GM23248 (cell line): ENCODE measurements around the gene DEPDC7.

Experiments
- EZH2 ChIP-seq: fragments of 200-600 bp; sonication (generic); IDR thresholded peaks from 2 replicates; pipeline ENCODE4 v1.6.1; 2018; ENCODE audit warnings: antibody characterized with exemption, mild to moderate bottlenecking; ENCODE audit not compliant: insufficient read depth, poor library complexity, severe bottlenecking
- EZH2phosphoT487 ChIP-seq: fragments of 200-600 bp; sonication (generic); IDR thresholded peaks from 2 replicates; pipeline ENCODE4 v1.6.1; 2018; ENCODE audit warnings: antibody characterized with exemption, moderate library complexity, mild to moderate bottlenecking, low read depth; ENCODE audit not compliant: insufficient read depth

DNA sequence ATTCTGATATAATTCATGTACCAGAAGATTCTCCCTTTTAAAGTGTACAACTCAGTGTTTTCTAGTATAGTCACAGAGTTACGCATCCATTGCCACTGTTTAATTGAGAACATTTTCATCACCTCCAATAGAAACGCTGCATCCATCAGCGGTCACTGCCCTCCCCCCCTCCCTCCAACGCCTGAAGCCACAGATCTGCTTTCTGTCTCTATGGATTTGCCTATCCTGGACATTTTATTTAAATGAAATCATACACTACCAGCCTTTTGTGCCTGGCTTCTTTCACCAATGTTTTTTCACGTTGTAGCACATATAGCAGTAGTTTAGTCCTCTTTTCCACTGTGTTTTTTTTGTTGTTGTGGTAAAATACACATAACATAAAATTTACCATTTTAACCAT is 46.5 kb downstream of the DEPDC7 start:
- TF ChIP-seq EZH2 (no peak), EZH2phosphoT487 (no peak)
